B cell (primary cell): ENCODE results near the gene RNF149. TPM values are rescaled to one million over a fixed set of nuclear protein-coding genes. Genes with fewer than 3 reads are reported as not detected.
A peak's percentile ranks its signal among the peaks of the same experiment; 100 is the strongest.

Experiments used
- ATAC-seq: fragments of 200-7000 bp; cut with Tn5 transposase; one replicate; pipeline ENCODE4 v1.10.0; 2021; ENCODE audit warnings: low read depth, mild to moderate bottlenecking, moderate number of reproducible peaks, moderate library complexity
- CTCF ChIA-PET: fragments of 350-600 bp; sonication (Branson Sonifier 250); formaldehyde crosslinking; loops from one replicate; lab custom pipeline; 2021; ENCODE audit warnings: antibody characterized with exemption, inconsistent platforms; lab: Charles Lee
- POLR2A ChIA-PET: fragments of 350-600 bp; sonication (Branson Sonifier 250); formaldehyde crosslinking; loops from one replicate; lab custom pipeline; 2021; ENCODE audit warnings: antibody characterized with exemption; lab: Charles Lee
- DNase-seq: peaks from one replicate; pipeline ENCODE4 v3.0.0; 2013
- H2AFZ ChIP-seq: 2 replicates; pipeline ENCODE4 v1.6.1; 2012; ENCODE audit warnings: mild to moderate bottlenecking, low read depth, low read length; ENCODE audit not compliant: insufficient read depth, poor library complexity, severe bottlenecking
- H3K27ac ChIP-seq, 2 donors: 1 replicate in 1 of 2; 2 replicates in 1 of 2; pipeline ENCODE4 v1.5.1; 2012 to 2013; ENCODE audit warnings: low read length in 2 of 2, mild to moderate bottlenecking in 2 of 2, moderate library complexity in 1 of 2
- H3K27me3 ChIP-seq, 4 experiments: fragments of 200-600 bp in 1 of 4; sonication (generic) in 1 of 4; replicated peaks in 1 of 4; 1 replicate in 2 of 4; 2 replicates in 2 of 4; pipeline versions ENCODE4 v1.6.1 to v1.7.0; 2013 to 2016; ENCODE audit warnings: low read length in 3 of 4, mild to moderate bottlenecking in 2 of 4, mixed read lengths in 1 of 4, moderate library complexity in 1 of 4; ENCODE audit not compliant: insufficient read depth in 4 of 4, control insufficient read depth in 3 of 4; ENCODE audit errors: control extremely low read depth in 1 of 4
- H3K36me3 ChIP-seq, 2 experiments: replicated peaks in 1 of 2; 1 replicate in 1 of 2; 2 replicates in 1 of 2; pipeline versions ENCODE4 v1.6.1 to v1.7.1; 2013; ENCODE audit warnings: low read length in 1 of 2; ENCODE audit not compliant: insufficient read depth in 2 of 2, control insufficient read depth in 1 of 2; ENCODE audit errors: control extremely low read depth in 1 of 2, extremely low read depth in 1 of 2
- H3K4me1 ChIP-seq, 2 donors: fragments of 200-600 bp in 1 of 2; sonication (generic) in 1 of 2; 1 replicate in 1 of 2; 2 replicates in 1 of 2; pipeline versions ENCODE4 v1.5.1 to v1.6.1; 2013 to 2017; ENCODE audit warnings: low read length in 2 of 2; ENCODE audit not compliant: control insufficient read depth in 2 of 2, insufficient read depth in 2 of 2
- H3K4me2 ChIP-seq: replicated peaks from 2 replicates; pipeline ENCODE3; 2012; ENCODE audit warnings: mild to moderate bottlenecking, low read depth, low read length; ENCODE audit not compliant: poor library complexity, severe bottlenecking
- H3K4me3 ChIP-seq, 5 experiments: fragments of 200-600 bp in 1 of 5; sonication (generic) in 1 of 5; 1 replicate in 3 of 5; 2 replicates in 2 of 5; pipeline versions ENCODE4 v1.5.1 to v1.7.0; 2011 to 2016; ENCODE audit warnings: low read length in 4 of 5, mild to moderate bottlenecking in 4 of 5, low read depth in 2 of 5, control low read depth in 1 of 5, moderate library complexity in 1 of 5; ENCODE audit not compliant: insufficient read depth in 1 of 5; ENCODE audit errors: control extremely low read depth in 1 of 5, extremely low read depth in 1 of 5
- H3K79me2 ChIP-seq: fragments of 200-600 bp; sonication (generic); one replicate; pipeline ENCODE4 v1.6.0; 2016; ENCODE audit warnings: low read length; ENCODE audit not compliant: control insufficient read depth, insufficient read depth
- H3K9ac ChIP-seq: fragments of 200-600 bp; sonication (generic); 2 replicates; pipeline ENCODE4 v1.6.1; 2017; ENCODE audit warnings: mild to moderate bottlenecking, low read length, moderate library complexity
- H3K9me3 ChIP-seq, 3 donors: one replicate each; pipeline versions ENCODE4 v1.6.1 to v1.7.1; 2013; ENCODE audit warnings: low read length in 2 of 3; ENCODE audit not compliant: control insufficient read depth in 2 of 3, insufficient read depth in 1 of 3; ENCODE audit errors: control extremely low read depth in 1 of 3
- H4K20me1 ChIP-seq: 2 replicates; pipeline ENCODE4 v1.6.0; 2012; ENCODE audit warnings: mild to moderate bottlenecking, low read length; ENCODE audit not compliant: insufficient read depth, control insufficient read depth, poor library complexity, severe bottlenecking
- H3K27ac Mint-ChIP-seq: one replicate; pipeline ENCODE4 v1.8.0; 2021; ENCODE audit warnings: mixed read lengths
- H3K27me3 Mint-ChIP-seq: one replicate; pipeline ENCODE4 v1.8.0; 2021; ENCODE audit warnings: mixed read lengths
- H3K4me1 Mint-ChIP-seq: one replicate; pipeline ENCODE4 v1.8.0; 2021; ENCODE audit warnings: mixed read lengths
- H3K4me3 Mint-ChIP-seq: one replicate; pipeline ENCODE4 v1.8.0; 2021; ENCODE audit warnings: mixed read lengths
- H3K9me3 Mint-ChIP-seq: one replicate; pipeline ENCODE4 v1.8.0; 2022; ENCODE audit warnings: mixed read lengths; ENCODE audit not compliant: insufficient read depth
- EZH2 ChIP-seq: IDR thresholded peaks from 2 replicates; pipeline ENCODE4 v1.6.1; 2012; ENCODE audit warnings: borderline replicate concordance, low read depth, mild to moderate bottlenecking, moderate library complexity, low read length; ENCODE audit not compliant: insufficient read depth, poor library complexity, severe bottlenecking
- WGBS: methylation state at CpG from one replicate; pipeline ENCODE4 v1.1.5; 2013; ENCODE audit warnings: missing lambda C conversion rate; ENCODE audit not compliant: insufficient coverage; 5-methylcytosine and 5-hydroxymethylcytosine counted together
- intact Hi-C: fragments of 100-400 bp; cut with micrococcal nuclease; formaldehyde crosslinking; loops from one replicate; pipeline ENCODE4 v1.10.0; 2022
- polyA plus RNA-seq: library from polyadenylated mRNA; depleted of rRNA; stranded (reverse); fragments of >200 nt; gene quantifications from 2 replicates; pipeline ENCODE4 v1.2.3, GENCODE V29; 2012
- total RNA-seq, 2 donors: library from RNA; stranded (reverse); fragments of 120-200 nt in 1 of 2; gene quantifications; 1 replicate in 1 of 2; 2 replicates in 1 of 2; pipeline versions ENCODE4 v1.2.3 to v1.2.4, GENCODE V29; 2013 to 2022
- TF ChIP-seq, protein P1 (sequence below): fragments of 200-600 bp; IDR thresholded peaks from one replicate; pipeline ENCODE4 v1.8.0; 2022; ENCODE audit warnings: antibody characterized with exemption, mild to moderate bottlenecking

The RNF149 gene
- total and polyA plus RNA-seq, 2 donors (not counting 1 experiment from before 2014, with no cell fraction given), result 28.2 to 71.6 TPM

DNA sequence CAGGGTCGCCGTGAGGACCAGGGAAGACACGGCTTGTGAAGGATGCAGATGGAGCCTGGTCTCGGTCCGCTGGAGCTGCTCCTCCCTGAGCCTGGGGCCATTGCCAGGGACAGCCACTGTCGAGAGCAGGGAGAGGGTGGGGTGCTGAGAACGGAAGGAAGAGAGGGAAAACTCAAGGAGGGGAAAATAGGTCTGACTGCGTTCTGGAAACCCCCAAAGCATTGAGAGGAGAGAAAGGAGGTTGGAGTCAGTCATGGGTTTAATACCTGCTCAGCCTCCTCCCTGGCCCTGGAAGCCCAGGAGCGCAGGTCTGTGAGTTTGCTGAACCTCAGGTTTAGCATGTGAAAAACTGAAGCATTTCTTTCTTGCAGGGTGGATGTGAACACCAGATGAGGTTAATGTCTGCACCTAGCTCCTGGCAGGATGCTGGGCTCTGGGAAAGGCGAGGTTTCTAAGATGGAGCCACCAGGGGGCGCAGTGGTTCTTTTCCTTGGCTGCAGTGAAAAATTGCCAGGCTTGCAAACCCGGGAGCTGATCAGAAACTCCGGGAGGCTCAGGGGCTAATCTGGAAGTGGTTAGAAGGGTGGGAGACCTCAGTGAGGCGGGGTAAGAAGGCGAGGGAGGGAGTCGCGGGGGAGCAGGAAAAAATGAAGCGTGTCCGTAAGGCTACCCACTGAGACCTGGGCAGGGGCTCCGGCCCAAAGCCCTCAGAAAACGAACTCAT, 33.6 kb upstream of the RNF149 start:
- Histone ChIP-seq H3K4me2 (no peak overlapping the region), H3K9me3 (peaks cover 0 to 7% (median 0%) of the 10 kb centered on the region in 3 donors), H3K27me3 (no peaks in the 10 kb centered on the region), H3K4me3 (no peak overlapping the region), H3K27ac (no peak overlapping the region), H3K9ac (no peak overlapping the region), H3K4me1 (peaks cover 0 to 8% of the 10 kb centered on the region in 2 donors), H2AFZ (no peak overlapping the region), H3K36me3 (no peaks in the 10 kb centered on the region), H4K20me1 (no peaks in the 10 kb centered on the region), H3K79me2 (no peaks in the 10 kb centered on the region)
- TF ChIP-seq, protein P1, sequence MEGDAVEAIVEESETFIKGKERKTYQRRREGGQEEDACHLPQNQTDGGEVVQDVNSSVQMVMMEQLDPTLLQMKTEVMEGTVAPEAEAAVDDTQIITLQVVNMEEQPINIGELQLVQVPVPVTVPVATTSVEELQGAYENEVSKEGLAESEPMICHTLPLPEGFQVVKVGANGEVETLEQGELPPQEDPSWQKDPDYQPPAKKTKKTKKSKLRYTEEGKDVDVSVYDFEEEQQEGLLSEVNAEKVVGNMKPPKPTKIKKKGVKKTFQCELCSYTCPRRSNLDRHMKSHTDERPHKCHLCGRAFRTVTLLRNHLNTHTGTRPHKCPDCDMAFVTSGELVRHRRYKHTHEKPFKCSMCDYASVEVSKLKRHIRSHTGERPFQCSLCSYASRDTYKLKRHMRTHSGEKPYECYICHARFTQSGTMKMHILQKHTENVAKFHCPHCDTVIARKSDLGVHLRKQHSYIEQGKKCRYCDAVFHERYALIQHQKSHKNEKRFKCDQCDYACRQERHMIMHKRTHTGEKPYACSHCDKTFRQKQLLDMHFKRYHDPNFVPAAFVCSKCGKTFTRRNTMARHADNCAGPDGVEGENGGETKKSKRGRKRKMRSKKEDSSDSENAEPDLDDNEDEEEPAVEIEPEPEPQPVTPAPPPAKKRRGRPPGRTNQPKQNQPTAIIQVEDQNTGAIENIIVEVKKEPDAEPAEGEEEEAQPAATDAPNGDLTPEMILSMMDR, result peak; percentile 90
- no peak for TF ChIP-seq EZH2
- Mint-ChIP-seq H3K9me3 (no peaks in the 10 kb centered on the region), H3K4me3 (no peak overlapping the region), H3K4me1 (peaks cover 7% of the 10 kb centered on the region), H3K27ac (no peak overlapping the region), H3K27me3 (peaks cover 2% of the 10 kb centered on the region)
- ChIA-PET POLR2A (no interaction called here), CTCF (interaction anchor here (0.7 to 5.2 kb wide), 43 partner anchors 9 to 1106 kb away, joined by 3 to 58 read pairs (median 4); partner anchors contain the start of gene RNF149)
- DNase-seq (peak; percentile 73), ATAC-seq (peak; percentile 56)
- intact Hi-C loops, result loop anchor here (1.0 to 10.0 kb wide), 5 partner anchors 45 to 1103 kb away; partner anchors contain the start of gene CREG2
- WGBS, result 58% methylated on average over 21 of the region's 21 CpGs

DNA sequence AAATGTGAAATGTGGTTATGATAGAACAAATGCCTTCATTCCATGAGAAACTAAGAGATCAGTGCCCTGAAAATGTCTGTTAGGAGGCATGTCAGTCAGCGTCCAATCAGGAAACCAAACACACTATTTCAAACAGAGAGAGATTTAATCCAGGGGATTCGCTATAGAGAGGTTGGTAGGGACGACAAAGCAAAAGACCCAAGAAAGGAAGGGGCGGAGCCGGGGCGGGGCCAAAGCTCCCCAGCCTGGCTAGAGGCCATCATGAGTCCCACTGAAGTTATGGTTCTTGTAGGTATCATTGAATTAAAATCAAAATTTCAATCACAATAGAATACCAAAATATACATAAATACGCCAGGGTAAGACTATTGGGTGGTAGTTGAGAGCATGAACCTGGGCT, 32.9 kb upstream of the RNF149 start:
- POLR2A ChIA-PET, result no interaction called here
- Histone ChIP-seq H3K36me3 (no peaks in the 10 kb centered on the region), H3K4me3 (no peak overlapping the region), H3K4me1 (peaks cover 0 to 8% of the 10 kb centered on the region in 2 donors), H4K20me1 (no peaks in the 10 kb centered on the region), H3K4me2 (no peak overlapping the region), H3K79me2 (no peaks in the 10 kb centered on the region), H3K9me3 (peaks cover 0 to 7% (median 0%) of the 10 kb centered on the region in 3 donors), H3K27ac (no peak overlapping the region), H3K9ac (no peak overlapping the region), H2AFZ (no peak overlapping the region), H3K27me3 (no peaks in the 10 kb centered on the region)
- 100% methylated on average over 1 of the region's 7 CpGs for WGBS
- H3K4me3 Mint-ChIP-seq, result no peak overlapping the region
- no peak for DNase-seq
- H3K27me3 Mint-ChIP-seq, result peaks cover 4% of the 10 kb centered on the region
- CTCF ChIA-PET, result interaction anchor here (0.7 to 5.2 kb wide), 40 partner anchors 9 to 899 kb away, joined by 3 to 58 read pairs (median 4); partner anchors contain the start of gene RNF149
- H3K4me1 Mint-ChIP-seq, result peaks cover 7% of the 10 kb centered on the region
- no peak for ATAC-seq
- intact Hi-C loops, result loop anchor here (10.0 kb wide), 1 partner anchor 1103 kb away; no protein-coding TSS in a partner anchor
- no peak for TF ChIP-seq EZH2
- TF ChIP-seq, protein P1, result no peak
- H3K27ac Mint-ChIP-seq, result no peak overlapping the region
- H3K9me3 Mint-ChIP-seq, result no peaks in the 10 kb centered on the region
